MM.1S (cell line): ENCODE measurements around the gene TIMM17A.
A peak's percentile ranks its signal among the peaks of the same experiment; 100 is the strongest.

Source experiments
- DNase-seq: peaks from one replicate; pipeline ENCODE4 v3.0.0-alpha.2; 2015
- H2AFZ ChIP-seq: fragments of 300-600 bp; sonication (generic); 2 replicates; pipeline ENCODE4 v1.6.0; 2016; ENCODE audit warnings: antibody characterized with exemption, low read length
- H3F3A ChIP-seq: fragments of 300-600 bp; sonication (generic); 2 replicates; pipeline ENCODE4 v1.6.1; 2016; ENCODE audit warnings: mild to moderate bottlenecking, antibody characterized with exemption, low read length, moderate library complexity, mixed read lengths; ENCODE audit not compliant: insufficient read depth
- H3K27ac ChIP-seq: fragments of 300-600 bp; sonication (generic); 2 replicates; pipeline ENCODE4 v1.5.1; 2016; ENCODE audit warnings: mild to moderate bottlenecking, low read length
- H3K27me3 ChIP-seq: fragments of 300-600 bp; sonication (generic); replicated peaks from 2 replicates; pipeline ENCODE4 v1.6.0; 2016; ENCODE audit warnings: low read length; ENCODE audit not compliant: insufficient read depth
- H3K36me3 ChIP-seq: fragments of 300-600 bp; sonication (generic); replicated peaks from 2 replicates; pipeline ENCODE4 v1.6.1; 2016; ENCODE audit warnings: mild to moderate bottlenecking, low read length, mixed read lengths; ENCODE audit not compliant: insufficient read depth
- H3K4me1 ChIP-seq: fragments of 300-600 bp; sonication (generic); 2 replicates; pipeline ENCODE4 v1.6.1; 2016; ENCODE audit warnings: low read length, mixed read lengths
- H3K4me2 ChIP-seq: fragments of 300-600 bp; sonication (generic); 2 replicates; pipeline ENCODE4 v1.6.0; 2016; ENCODE audit warnings: low read depth, low read length
- H3K4me3 ChIP-seq: fragments of 300-600 bp; sonication (generic); 2 replicates; pipeline ENCODE4 v1.5.1; 2016; ENCODE audit warnings: low read length, mixed read lengths
- H3K79me2 ChIP-seq: fragments of 300-600 bp; sonication (generic); 2 replicates; pipeline ENCODE4 v1.6.1; 2016; ENCODE audit warnings: mixed run types, low read length, mixed read lengths
- H3K9ac ChIP-seq: fragments of 300-600 bp; sonication (generic); 2 replicates; pipeline ENCODE4 v1.6.1; 2016; ENCODE audit warnings: low read length, mixed read lengths
- H3K9me2 ChIP-seq: fragments of 300-600 bp; sonication (generic); replicated peaks from 2 replicates; pipeline ENCODE4 v1.6.1; 2016; ENCODE audit warnings: mild to moderate bottlenecking, low read length, mixed read lengths; ENCODE audit not compliant: insufficient read depth
- H3K9me3 ChIP-seq: fragments of 300-600 bp; sonication (generic); replicated peaks from 2 replicates; pipeline ENCODE4 v1.6.1; 2016; ENCODE audit warnings: mild to moderate bottlenecking, low read length, mixed read lengths; ENCODE audit not compliant: insufficient read depth
- H4K20me1 ChIP-seq: fragments of 300-600 bp; sonication (generic); 2 replicates; pipeline ENCODE4 v1.6.1; 2016; ENCODE audit warnings: mild to moderate bottlenecking, low read length, moderate library complexity, mixed read lengths; ENCODE audit not compliant: insufficient read depth
- CTCF ChIP-seq: fragments of 300-600 bp; sonication (generic); IDR thresholded peaks from 2 replicates; pipeline ENCODE4 v1.5.1; 2016; ENCODE audit warnings: antibody characterized with exemption, low read length, mixed read lengths
- EZH2 ChIP-seq: fragments of 300-600 bp; sonication (generic); optimal IDR thresholded peaks from 2 replicates; pipeline ENCODE3; 2017; ENCODE audit warnings: low read depth, mild to moderate bottlenecking, antibody characterized with exemption, low read length, mixed read lengths
- EZH2phosphoT487 ChIP-seq: fragments of 300-600 bp; sonication (generic); IDR thresholded peaks from 2 replicates; pipeline ENCODE4 v1.6.1; 2018; ENCODE audit warnings: antibody characterized with exemption, low read length

The TIMM17A gene

GRCh38 chr1:201942129-201942495, 13.2 kb upstream of the TIMM17A start:
- DNase-seq, result no peak
- H3K27ac ChIP-seq, result no peak overlapping the region
- H3K27me3 ChIP-seq, result peaks cover 24% of the 10 kb centered on the region
- no peak overlapping the region for H3K4me2 ChIP-seq
- no peak overlapping the region for H3K4me3 ChIP-seq
- H3K36me3 ChIP-seq, result no peaks in the 10 kb centered on the region
- TF ChIP-seq CTCF, result no peak
- no peaks in the 10 kb centered on the region for H3F3A ChIP-seq
- H3K9ac ChIP-seq, result no peak overlapping the region
- no peaks in the 10 kb centered on the region for H3K9me2 ChIP-seq
- H2AFZ ChIP-seq, result no peak overlapping the region
- H4K20me1 ChIP-seq, result no peaks in the 10 kb centered on the region
- no peaks in the 10 kb centered on the region for H3K4me1 ChIP-seq
- no peaks in the 10 kb centered on the region for H3K79me2 ChIP-seq
- no peaks in the 10 kb centered on the region for H3K9me3 ChIP-seq

GRCh38 chr1:201944002-201944401, 11.3 kb upstream of the TIMM17A start:
- no peaks in the 10 kb centered on the region for H3K36me3 ChIP-seq
- no peaks in the 10 kb centered on the region for H3K9me2 ChIP-seq
- no peaks in the 10 kb centered on the region for H3K79me2 ChIP-seq
- no peak overlapping the region for H3K27ac ChIP-seq
- no peaks in the 10 kb centered on the region for H3K4me1 ChIP-seq
- H3K9ac ChIP-seq, result no peak overlapping the region
- no peak overlapping the region for H3K4me3 ChIP-seq
- DNase-seq, result no peak
- no peaks in the 10 kb centered on the region for H3F3A ChIP-seq
- H3K9me3 ChIP-seq, result no peaks in the 10 kb centered on the region
- H3K4me2 ChIP-seq, result no peak overlapping the region
- no peaks in the 10 kb centered on the region for H4K20me1 ChIP-seq
- H3K27me3 ChIP-seq, result peaks cover 28% of the 10 kb centered on the region
- no peak overlapping the region for H2AFZ ChIP-seq
- TF ChIP-seq EZH2phosphoT487, result no peak
- TF ChIP-seq EZH2, result no peak
- no peak for TF ChIP-seq CTCF

GRCh38 chr1:201944639-201945038, 10.7 kb upstream of the TIMM17A start:
- Histone ChIP-seq H3K27ac (no peak overlapping the region), H3K9me2 (no peaks in the 10 kb centered on the region), H3K36me3 (no peaks in the 10 kb centered on the region), H3K4me3 (no peak overlapping the region), H3K4me1 (peaks cover 6% of the 10 kb centered on the region), H3F3A (no peaks in the 10 kb centered on the region), H4K20me1 (no peaks in the 10 kb centered on the region), H3K9ac (no peak overlapping the region), H3K4me2 (no peak overlapping the region), H2AFZ (no peak overlapping the region), H3K27me3 (peaks cover 28% of the 10 kb centered on the region), H3K9me3 (no peaks in the 10 kb centered on the region), H3K79me2 (no peaks in the 10 kb centered on the region)
- TF ChIP-seq CTCF (no peak), EZH2phosphoT487 (no peak), EZH2 (no peak)
- no peak for DNase-seq

GRCh38 chr1:201945157-201945556, 10.1 kb upstream of the TIMM17A start:
- no peaks in the 10 kb centered on the region for H3K36me3 ChIP-seq
- no peak for DNase-seq
- H3K4me2 ChIP-seq, result no peak overlapping the region
- no peak overlapping the region for H3K27ac ChIP-seq
- H2AFZ ChIP-seq, result no peak overlapping the region
- no peak overlapping the region for H3K9ac ChIP-seq
- H3K9me2 ChIP-seq, result no peaks in the 10 kb centered on the region
- TF ChIP-seq CTCF (peak; percentile 28), EZH2 (no peak)
- H3K27me3 ChIP-seq, result peaks cover 28% of the 10 kb centered on the region
- no peaks in the 10 kb centered on the region for H3K79me2 ChIP-seq
- H3F3A ChIP-seq, result no peaks in the 10 kb centered on the region
- H3K9me3 ChIP-seq, result no peaks in the 10 kb centered on the region
- no peak overlapping the region for H3K4me3 ChIP-seq
- H4K20me1 ChIP-seq, result no peaks in the 10 kb centered on the region
- peaks cover 8% of the 10 kb centered on the region for H3K4me1 ChIP-seq
